Measurements from ENCODE around the gene BLZF1.

GRCh38 chr1:169387399-169387798 is 19.4 kb downstream of the BLZF1 start:
- TF ChIP-seq, protein P1, sequence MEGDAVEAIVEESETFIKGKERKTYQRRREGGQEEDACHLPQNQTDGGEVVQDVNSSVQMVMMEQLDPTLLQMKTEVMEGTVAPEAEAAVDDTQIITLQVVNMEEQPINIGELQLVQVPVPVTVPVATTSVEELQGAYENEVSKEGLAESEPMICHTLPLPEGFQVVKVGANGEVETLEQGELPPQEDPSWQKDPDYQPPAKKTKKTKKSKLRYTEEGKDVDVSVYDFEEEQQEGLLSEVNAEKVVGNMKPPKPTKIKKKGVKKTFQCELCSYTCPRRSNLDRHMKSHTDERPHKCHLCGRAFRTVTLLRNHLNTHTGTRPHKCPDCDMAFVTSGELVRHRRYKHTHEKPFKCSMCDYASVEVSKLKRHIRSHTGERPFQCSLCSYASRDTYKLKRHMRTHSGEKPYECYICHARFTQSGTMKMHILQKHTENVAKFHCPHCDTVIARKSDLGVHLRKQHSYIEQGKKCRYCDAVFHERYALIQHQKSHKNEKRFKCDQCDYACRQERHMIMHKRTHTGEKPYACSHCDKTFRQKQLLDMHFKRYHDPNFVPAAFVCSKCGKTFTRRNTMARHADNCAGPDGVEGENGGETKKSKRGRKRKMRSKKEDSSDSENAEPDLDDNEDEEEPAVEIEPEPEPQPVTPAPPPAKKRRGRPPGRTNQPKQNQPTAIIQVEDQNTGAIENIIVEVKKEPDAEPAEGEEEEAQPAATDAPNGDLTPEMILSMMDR (IDR thresholded peaks at IDR 0.05), result no peak
- TF ChIP-seq POLR2A (IDR thresholded peaks at IDR 0.05), result no peak

All from esophagus squamous epithelium (tissue), 4 donors.